WERI-Rb-1 (cell line): Measurements from ENCODE around the gene INPP5F.
"Not testable (repeated sequence)": the region's sequence is repeated elsewhere in the genome, so short reads cannot be mapped to it uniquely, and the experiment has no call there.

Source experiments
- DNase-seq: peaks from one replicate; pipeline ENCODE4 v3.0.0-alpha.2; 2020
- H3K27ac ChIP-seq: fragments of 250-450 bp; sonication (Bioruptor Pico); 2 replicates; pipeline ENCODE4 v1.5.1; 2020; ENCODE audit warnings: mild to moderate bottlenecking, moderate library complexity
- H3K27me3 ChIP-seq: fragments of 250-450 bp; sonication (Bioruptor Pico); 2 replicates; pipeline ENCODE4 v1.5.1; 2021; ENCODE audit warnings: mild to moderate bottlenecking, low read depth, moderate library complexity; ENCODE audit not compliant: insufficient read depth, severe bottlenecking
- H3K36me3 ChIP-seq: fragments of 250-450 bp; sonication (Bioruptor Pico); 2 replicates; pipeline ENCODE4 v1.5.1; 2020; ENCODE audit warnings: mild to moderate bottlenecking, moderate library complexity
- H3K4me3 ChIP-seq: 2 replicates; pipeline ENCODE4 v1.5.1; 2011; ENCODE audit warnings: low read depth, mild to moderate bottlenecking, control low read depth, low read length
- H3K9me3 ChIP-seq: fragments of 250-450 bp; sonication (Bioruptor Pico); 2 replicates; pipeline ENCODE4 v1.5.1; 2021; ENCODE audit warnings: mild to moderate bottlenecking, moderate library complexity; ENCODE audit not compliant: severe bottlenecking
- TF ChIP-seq, protein P1 (sequence below): IDR thresholded peaks from 2 replicates; pipeline ENCODE4 v1.5.1; 2011; ENCODE audit warnings: low read depth, mild to moderate bottlenecking, control low read depth, inconsistent platforms, low read length

Gene INPP5F

DNA sequence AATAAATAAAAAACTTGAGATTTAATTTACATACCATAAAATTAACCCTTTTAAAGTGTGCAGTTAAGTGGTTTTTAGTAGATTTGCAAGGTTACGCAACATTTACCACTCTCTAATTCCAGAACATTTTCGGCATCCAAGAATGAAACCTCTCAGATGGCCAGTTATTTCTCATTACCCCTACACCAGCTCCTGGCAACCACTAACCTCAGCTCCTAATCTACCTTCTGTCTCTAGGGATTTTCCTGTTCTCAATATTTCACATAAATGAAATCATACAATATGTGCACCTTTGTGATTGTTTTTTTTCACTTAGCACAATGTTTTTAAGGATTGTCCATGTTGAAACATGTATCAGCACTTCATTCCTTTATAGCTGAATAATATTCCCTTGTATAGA is 45.1 kb downstream of the INPP5F start:
- no peak for DNase-seq

DNA sequence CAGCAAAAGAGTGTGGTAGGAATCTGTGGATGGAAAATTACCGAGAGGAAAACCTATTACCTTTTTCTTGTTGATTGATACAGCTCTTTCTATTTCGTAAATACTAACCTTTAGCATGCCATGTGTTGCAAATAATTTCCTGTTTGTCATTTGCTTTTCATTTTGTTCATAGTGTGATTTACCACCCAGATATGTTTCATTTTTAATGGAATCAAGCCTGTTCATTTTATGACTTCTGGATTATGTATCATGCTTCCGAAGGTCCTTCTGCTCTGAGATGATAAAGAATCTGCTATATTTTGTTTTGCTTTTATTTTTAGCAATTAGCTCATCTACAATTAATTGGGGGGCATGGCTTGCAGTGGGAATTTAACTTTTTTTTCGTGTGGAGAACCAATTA is 46.5 kb downstream of the INPP5F start:
- H3K36me3 ChIP-seq = no peaks in the 10 kb centered on the region
- no peaks in the 10 kb centered on the region for H3K9me3 ChIP-seq
- no peak overlapping the region for H3K4me3 ChIP-seq
- DNase-seq = no peak
- no peak overlapping the region for H3K27ac ChIP-seq
- H3K27me3 ChIP-seq = no peaks in the 10 kb centered on the region
- TF ChIP-seq, protein P1, sequence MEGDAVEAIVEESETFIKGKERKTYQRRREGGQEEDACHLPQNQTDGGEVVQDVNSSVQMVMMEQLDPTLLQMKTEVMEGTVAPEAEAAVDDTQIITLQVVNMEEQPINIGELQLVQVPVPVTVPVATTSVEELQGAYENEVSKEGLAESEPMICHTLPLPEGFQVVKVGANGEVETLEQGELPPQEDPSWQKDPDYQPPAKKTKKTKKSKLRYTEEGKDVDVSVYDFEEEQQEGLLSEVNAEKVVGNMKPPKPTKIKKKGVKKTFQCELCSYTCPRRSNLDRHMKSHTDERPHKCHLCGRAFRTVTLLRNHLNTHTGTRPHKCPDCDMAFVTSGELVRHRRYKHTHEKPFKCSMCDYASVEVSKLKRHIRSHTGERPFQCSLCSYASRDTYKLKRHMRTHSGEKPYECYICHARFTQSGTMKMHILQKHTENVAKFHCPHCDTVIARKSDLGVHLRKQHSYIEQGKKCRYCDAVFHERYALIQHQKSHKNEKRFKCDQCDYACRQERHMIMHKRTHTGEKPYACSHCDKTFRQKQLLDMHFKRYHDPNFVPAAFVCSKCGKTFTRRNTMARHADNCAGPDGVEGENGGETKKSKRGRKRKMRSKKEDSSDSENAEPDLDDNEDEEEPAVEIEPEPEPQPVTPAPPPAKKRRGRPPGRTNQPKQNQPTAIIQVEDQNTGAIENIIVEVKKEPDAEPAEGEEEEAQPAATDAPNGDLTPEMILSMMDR = no peak

More for the DNA sequence above, 45.1 kb downstream of the INPP5F start:
- Histone ChIP-seq H3K27me3 (no peaks in the 10 kb centered on the region), H3K9me3 (no peaks in the 10 kb centered on the region), H3K4me3 (no peak overlapping the region), H3K27ac (no peak overlapping the region), H3K36me3 (no peaks in the 10 kb centered on the region; the same call in 1 of the 2 replicates)
- TF ChIP-seq, protein P1 = no peak

DNA sequence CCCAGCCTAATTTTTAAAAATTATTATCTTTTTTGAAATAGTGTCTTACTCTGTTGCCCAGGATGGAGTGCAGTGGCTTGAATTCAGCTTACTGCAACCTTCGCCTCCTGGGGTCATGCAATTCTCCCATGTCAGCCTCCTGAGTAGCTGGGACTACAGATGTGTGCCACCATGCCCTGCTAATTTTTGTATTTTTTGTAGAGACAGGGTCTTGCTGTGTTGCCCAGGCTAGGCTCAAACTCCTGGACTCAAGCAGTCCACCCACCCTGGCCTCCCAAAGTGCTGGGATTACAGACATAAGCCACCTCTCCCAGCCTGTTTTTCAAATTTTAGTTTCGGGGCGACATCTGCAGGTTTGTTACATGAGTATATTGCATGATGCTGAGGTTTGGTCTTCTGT is 47.2 kb downstream of the INPP5F start:
- not testable (repeated sequence) for H3K27me3 ChIP-seq, H3K9me3 ChIP-seq, DNase-seq, H3K36me3 ChIP-seq, H3K27ac ChIP-seq, H3K4me3 ChIP-seq

DNA sequence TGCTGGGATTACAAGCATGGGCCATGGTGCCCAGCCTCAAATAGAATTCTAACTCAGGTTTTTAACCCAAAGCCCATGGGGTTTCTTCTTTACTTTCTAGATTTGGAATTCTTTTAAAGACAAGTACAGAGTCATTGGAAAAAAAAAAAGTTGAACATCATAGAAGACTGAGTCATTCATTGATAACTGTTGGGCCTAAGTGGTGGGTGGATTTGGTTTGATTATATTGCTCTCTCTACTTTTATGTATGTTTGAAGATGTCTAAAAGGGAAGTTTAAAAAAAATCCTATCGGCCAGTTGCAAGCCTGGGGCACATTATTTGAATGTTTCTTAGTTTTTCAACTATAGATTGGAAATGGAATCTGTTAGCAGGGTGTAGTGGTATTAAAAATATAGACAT is 49.7 kb downstream of the INPP5F start:
- Histone ChIP-seq H3K27ac (no peak overlapping the region), H3K4me3 (no peak overlapping the region), H3K27me3 (no peaks in the 10 kb centered on the region), H3K9me3 (no peaks in the 10 kb centered on the region), H3K36me3 (no peaks in the 10 kb centered on the region)
- TF ChIP-seq, protein P1 = no peak
- no peak for DNase-seq

DNA sequence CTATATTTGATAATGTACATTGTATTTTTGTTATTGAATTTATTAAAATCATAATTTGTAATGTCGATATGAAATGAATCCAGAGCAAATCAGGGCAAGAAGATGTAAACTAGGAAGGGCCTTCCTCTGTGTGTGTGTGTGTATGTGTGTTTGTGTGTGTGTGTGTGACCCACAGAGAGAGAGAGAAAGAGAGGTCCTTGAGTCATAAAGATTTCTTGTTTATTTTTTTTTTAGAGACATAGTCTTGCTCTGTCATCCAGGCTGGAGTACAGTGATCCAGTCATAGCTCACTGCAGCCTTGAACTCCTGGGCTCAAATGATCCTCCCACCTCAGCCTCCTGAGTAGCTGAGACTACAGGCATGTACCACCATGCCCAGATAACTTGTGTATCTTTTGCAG is 50.7 kb downstream of the INPP5F start:
- no peaks in the 10 kb centered on the region; the same call in 1 of the 2 replicates for H3K36me3 ChIP-seq
- no peaks in the 10 kb centered on the region for H3K27me3 ChIP-seq
- TF ChIP-seq, protein P1 = no peak
- no peaks in the 10 kb centered on the region for H3K9me3 ChIP-seq
- DNase-seq = no peak
- no peak overlapping the region for H3K4me3 ChIP-seq
- H3K27ac ChIP-seq = no peak overlapping the region

DNA sequence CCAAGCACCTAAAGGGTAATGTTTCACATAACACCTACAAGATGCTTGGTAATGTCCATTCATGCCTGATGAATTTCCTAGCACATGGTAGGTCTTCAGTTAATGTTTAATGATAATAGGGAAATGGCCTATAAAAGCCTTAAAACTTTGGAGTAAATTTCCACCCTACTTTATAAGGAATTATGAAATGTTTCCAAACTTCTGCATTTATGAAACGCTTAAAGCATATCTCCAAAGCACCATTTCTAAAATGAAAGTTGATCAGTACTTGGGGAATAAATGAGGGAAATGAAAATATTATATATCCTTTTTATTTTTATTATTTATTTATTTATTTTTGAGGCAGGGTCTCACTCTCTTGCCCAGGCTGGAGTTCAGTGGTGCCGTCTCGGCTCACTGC is 51.8 kb downstream of the INPP5F start:
- H3K27me3 ChIP-seq = no peaks in the 10 kb centered on the region
- H3K36me3 ChIP-seq = no peaks in the 10 kb centered on the region; the same call in 1 of the 2 replicates
- no peak overlapping the region for H3K4me3 ChIP-seq
- TF ChIP-seq, protein P1 = no peak
- no peak overlapping the region for H3K27ac ChIP-seq
- DNase-seq = no peak
- no peaks in the 10 kb centered on the region for H3K9me3 ChIP-seq
